ENCODE measurements around the gene TRIM50.
"Not testable (repeated sequence)": the region's sequence is repeated elsewhere in the genome, so short reads cannot be mapped to it uniquely, and the experiment has no call there.

DNA sequence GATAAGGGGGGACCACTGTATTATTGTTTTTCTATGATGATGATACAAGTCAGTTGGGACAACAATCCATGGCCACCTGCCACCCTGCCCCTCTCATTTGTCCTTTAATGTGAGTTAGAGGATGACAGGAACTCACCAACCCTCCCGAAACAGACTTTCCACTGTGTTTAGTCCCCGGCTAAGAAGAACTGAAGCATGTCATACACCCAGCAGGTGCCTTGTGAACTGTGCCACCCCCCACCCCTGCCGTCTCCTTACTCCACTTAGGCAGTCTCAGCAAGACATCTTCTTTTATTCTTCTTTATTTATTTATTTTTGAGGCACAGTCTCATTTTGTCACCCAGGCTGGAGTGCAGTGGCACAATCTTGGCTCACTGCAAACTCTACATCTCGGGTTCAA lies 60.1 kb downstream of the TRIM50 start:
- TF ChIP-seq, protein P1, sequence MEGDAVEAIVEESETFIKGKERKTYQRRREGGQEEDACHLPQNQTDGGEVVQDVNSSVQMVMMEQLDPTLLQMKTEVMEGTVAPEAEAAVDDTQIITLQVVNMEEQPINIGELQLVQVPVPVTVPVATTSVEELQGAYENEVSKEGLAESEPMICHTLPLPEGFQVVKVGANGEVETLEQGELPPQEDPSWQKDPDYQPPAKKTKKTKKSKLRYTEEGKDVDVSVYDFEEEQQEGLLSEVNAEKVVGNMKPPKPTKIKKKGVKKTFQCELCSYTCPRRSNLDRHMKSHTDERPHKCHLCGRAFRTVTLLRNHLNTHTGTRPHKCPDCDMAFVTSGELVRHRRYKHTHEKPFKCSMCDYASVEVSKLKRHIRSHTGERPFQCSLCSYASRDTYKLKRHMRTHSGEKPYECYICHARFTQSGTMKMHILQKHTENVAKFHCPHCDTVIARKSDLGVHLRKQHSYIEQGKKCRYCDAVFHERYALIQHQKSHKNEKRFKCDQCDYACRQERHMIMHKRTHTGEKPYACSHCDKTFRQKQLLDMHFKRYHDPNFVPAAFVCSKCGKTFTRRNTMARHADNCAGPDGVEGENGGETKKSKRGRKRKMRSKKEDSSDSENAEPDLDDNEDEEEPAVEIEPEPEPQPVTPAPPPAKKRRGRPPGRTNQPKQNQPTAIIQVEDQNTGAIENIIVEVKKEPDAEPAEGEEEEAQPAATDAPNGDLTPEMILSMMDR (conservative IDR thresholded peaks at IDR 0.05; ENCODE audit: low read depth in 2 of 2) = not testable (repeated sequence)
- not testable (repeated sequence) for TF ChIP-seq POLR2AphosphoS5 (IDR thresholded peaks at IDR 0.05; ENCODE audit: low read depth); CREB1 (CRISPR knock-in tag; IDR thresholded peaks at IDR 0.05; ENCODE audit: low read depth); EZH2 (IDR thresholded peaks at IDR 0.05; ENCODE audit: low read depth, unreplicated experiment); JUNB (IDR thresholded peaks at IDR 0.05; ENCODE audit: unreplicated experiment); EZH2phosphoT487 (IDR thresholded peaks at IDR 0.05; ENCODE audit: unreplicated experiment); NANOG (IDR thresholded peaks at IDR 0.05; ENCODE audit: borderline replicate concordance)
- TF ChIP-seq, protein P2, sequence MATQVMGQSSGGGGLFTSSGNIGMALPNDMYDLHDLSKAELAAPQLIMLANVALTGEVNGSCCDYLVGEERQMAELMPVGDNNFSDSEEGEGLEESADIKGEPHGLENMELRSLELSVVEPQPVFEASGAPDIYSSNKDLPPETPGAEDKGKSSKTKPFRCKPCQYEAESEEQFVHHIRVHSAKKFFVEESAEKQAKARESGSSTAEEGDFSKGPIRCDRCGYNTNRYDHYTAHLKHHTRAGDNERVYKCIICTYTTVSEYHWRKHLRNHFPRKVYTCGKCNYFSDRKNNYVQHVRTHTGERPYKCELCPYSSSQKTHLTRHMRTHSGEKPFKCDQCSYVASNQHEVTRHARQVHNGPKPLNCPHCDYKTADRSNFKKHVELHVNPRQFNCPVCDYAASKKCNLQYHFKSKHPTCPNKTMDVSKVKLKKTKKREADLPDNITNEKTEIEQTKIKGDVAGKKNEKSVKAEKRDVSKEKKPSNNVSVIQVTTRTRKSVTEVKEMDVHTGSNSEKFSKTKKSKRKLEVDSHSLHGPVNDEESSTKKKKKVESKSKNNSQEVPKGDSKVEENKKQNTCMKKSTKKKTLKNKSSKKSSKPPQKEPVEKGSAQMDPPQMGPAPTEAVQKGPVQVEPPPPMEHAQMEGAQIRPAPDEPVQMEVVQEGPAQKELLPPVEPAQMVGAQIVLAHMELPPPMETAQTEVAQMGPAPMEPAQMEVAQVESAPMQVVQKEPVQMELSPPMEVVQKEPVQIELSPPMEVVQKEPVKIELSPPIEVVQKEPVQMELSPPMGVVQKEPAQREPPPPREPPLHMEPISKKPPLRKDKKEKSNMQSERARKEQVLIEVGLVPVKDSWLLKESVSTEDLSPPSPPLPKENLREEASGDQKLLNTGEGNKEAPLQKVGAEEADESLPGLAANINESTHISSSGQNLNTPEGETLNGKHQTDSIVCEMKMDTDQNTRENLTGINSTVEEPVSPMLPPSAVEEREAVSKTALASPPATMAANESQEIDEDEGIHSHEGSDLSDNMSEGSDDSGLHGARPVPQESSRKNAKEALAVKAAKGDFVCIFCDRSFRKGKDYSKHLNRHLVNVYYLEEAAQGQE (IDR thresholded peaks at IDR 0.05; ENCODE audit: unreplicated experiment) = not testable (repeated sequence)

Data from GM23338 (cell line).